A549 (cell line): ENCODE data around the gene CT45A9.
"Not testable (repeated sequence)": the region's sequence is repeated elsewhere in the genome, so short reads cannot be mapped to it uniquely, and the experiment has no call there.

Experiments
- CTCF ChIP-seq: fragments of >200 bp; sonication (Bioruptor Twin); formaldehyde crosslinking; IDR thresholded peaks from 3 replicates; pipeline ENCODE4 v1.5.1; 2016
- E2F6 ChIP-seq: IDR thresholded peaks from 2 replicates; pipeline ENCODE4 v1.6.1; 2012; ENCODE audit warnings: low read depth, borderline replicate concordance
- EP300 ChIP-seq, 2 experiments: fragments of >200 bp; sonication (Bioruptor Twin); formaldehyde crosslinking; IDR thresholded peaks; 2 replicates in 1 of 2; 3 replicates in 1 of 2; pipeline ENCODE4 v1.6.1; 2016 to 2017
- JUNB ChIP-seq: fragments of >200 bp; sonication (Bioruptor Twin); formaldehyde crosslinking; IDR thresholded peaks from 2 replicates; pipeline ENCODE4 v1.6.1; 2016
- POLR2A ChIP-seq: IDR thresholded peaks from 2 replicates; pipeline ENCODE4 v1.6.1; 2012; ENCODE audit warnings: mild to moderate bottlenecking, low read length
- RARB ChIP-seq: fragments of 250-450 bp; sonication (Bioruptor Pico); IDR thresholded peaks from 2 replicates; pipeline ENCODE4 v1.8.0; 2021; ENCODE audit warnings: mild to moderate bottlenecking, moderate library complexity
- RCOR1 ChIP-seq: fragments of 150-350 bp; IDR thresholded peaks from 2 replicates; pipeline ENCODE4 v1.6.1; 2014; ENCODE audit warnings: antibody characterized with exemption, low read length, low read depth
- REST ChIP-seq: fragments of 200-600 bp; sonication (generic); IDR thresholded peaks from 2 replicates; pipeline ENCODE4 v1.6.1; 2016; ENCODE audit warnings: antibody characterized with exemption, mild to moderate bottlenecking, moderate library complexity
- SMC3 ChIP-seq: fragments of >200 bp; sonication (Bioruptor Twin); formaldehyde crosslinking; IDR thresholded peaks from 3 replicates; pipeline ENCODE4 v1.6.1; 2018; ENCODE audit warnings: inconsistent platforms
- SREBF2 ChIP-seq: fragments of 450-650 bp; IDR thresholded peaks from 2 replicates; pipeline ENCODE4 v1.6.1; 2014; ENCODE audit warnings: mild to moderate bottlenecking, moderate library complexity
- USF2 ChIP-seq: fragments of 450-650 bp; IDR thresholded peaks from 2 replicates; pipeline ENCODE4 v1.6.1; 2014; ENCODE audit warnings: antibody characterized with exemption

GRCh38 chrX:135854438-135854837 lies 17.2 kb downstream of the CT45A9 start, which contains the start of gene CT45A8:
- not testable (repeated sequence) for TF ChIP-seq SREBF2; REST; RCOR1; POLR2A; JUNB; CTCF; E2F6; EP300 (IDR thresholded peaks at IDR 0.05); SMC3; USF2; RARB (CRISPR knock-in tag)
